NCI-H774 (cell line): Measurements from ENCODE around the gene MOB2.

Experiments
- DNase-seq: peaks from one replicate; lab custom pipeline; 2025; lab: John Stamatoyannopoulos, UW

The MOB2 gene

DNA sequence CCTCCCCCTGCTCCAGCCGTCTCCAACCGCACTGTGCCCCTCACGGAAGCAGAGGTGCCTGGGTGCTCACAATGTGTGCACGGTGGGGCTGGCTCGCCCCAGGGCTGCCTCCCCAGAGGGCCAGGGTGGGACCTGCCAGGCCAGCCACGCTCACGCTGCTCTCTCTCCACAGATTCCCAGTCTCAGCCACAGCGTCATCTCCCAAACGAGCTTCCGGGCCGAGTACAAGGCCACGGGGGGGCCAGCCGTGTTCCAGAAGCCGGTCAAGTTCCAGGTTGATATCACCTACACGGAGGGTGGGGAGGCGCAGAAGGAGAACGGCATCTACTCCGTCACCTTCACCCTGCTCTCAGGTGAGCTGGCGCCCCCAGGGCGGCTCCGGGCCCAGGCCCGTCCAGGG is 30.4 kb downstream of the MOB2 start:
- DNase-seq = no peak

DNA sequence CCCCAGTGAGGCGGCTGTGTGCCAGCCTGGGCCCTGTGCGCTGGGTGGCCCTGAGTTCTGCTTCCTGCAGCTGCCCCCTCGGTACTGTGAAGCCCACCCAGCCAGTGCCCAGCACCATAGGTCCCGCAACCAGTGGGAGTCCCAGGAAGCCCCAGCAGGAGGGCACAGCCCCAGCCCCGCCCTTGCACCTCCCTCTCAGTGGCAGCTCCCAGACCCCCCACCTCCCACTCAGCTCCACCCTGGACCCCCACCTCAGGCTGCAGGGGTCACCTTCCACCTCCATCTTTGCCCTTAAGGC is 30.9 kb downstream of the MOB2 start:
- DNase-seq = no peak

DNA sequence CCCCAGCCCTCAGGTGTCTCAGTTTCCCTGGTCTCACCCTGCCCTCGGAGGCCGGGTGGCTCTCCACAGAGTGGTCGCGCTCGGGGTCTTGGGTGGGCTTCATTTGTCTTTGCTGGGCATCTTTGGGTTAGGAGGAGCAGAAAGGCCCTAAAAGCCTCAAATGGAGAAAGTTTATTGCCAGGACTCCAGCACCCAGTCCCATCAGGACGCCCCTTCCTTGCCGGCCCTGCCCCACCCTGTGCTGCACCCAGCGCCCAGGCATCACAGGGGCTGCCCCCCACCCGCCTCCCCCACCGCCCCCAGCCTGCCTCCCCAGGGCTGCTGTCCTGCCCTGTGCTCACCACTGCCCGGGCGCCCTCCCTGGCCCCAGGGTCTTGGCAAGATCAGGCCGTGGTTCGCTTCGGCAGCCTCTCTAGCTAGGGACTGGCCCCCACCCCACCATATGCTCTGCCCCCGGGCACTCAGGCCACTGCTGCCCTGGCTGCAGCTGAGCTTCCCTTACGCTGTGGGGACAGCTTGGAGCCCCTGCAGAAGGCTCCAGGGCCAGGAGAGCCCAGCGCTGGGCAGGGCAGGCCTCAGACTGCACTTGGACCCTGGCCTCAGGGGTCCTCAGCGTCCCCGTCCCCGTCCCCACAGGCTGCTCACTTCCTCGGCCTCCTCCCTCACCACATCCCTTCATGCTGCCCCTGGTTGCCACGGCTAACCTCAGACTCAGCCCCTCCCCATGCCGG is 31.4 kb downstream of the MOB2 start:
- no peak for DNase-seq

DNA sequence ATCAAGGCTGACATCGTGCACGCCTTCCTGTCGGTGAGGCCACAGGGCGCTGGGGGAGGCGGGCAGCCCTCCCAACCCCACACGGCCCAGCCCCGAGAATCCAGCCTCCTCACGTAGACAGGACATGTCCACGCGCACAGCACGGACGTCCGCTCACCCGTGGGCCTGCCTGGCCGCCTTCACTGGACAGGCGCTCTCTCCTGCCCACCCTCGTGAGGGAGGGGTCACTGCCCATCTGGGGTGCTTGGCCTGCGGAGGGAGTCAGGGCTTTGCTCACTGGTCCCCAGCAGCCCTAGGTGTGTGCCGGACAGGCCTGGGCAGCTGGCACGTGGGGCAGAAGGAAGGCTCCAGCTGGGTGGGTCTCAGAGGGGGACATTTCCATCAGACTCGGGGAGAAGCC is 32.0 kb downstream of the MOB2 start:
- no peak for DNase-seq

DNA sequence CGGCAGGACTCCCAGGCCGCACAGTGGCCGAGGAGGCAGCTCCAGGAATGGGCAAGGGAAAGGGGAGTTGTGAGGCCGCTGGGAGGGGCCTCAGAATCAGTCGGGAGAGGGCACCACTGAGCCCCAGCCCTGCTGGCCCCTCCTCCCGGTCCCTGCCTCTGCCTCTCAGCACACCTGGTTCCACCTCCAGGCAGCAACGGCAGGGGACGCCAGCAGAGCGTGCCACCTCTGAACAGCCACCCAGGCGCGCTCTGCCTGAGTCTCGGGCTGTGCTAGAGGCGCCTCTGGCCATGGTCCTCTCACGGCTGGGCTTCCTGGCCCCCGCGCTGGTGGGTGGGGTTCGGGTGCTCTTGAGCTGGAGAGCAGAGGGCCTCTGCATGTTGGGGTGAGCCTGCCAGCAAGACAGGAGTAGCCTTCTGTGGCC is 33.0 kb downstream of the MOB2 start:
- peak; percentile 63 for DNase-seq

DNA sequence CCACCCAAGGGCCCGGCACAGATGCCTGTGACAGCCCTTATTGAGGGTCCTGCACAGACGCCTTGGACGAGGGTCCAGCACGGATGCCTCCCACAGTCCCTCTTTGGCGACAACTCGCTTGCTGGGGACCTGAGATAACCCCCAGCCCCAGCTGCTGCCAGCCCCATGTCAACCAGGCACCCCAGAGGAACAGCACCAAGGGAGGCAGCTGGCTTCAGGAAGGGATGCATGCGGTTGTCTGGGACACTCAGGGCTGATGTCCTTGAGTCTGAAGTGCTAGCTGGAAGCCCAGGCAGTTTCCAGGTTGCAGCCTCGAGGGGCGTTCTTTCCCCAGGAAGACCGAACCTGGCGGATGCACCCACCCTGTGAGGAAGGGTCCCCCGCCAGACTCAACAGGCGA is 33.8 kb downstream of the MOB2 start:
- no peak for DNase-seq

DNA sequence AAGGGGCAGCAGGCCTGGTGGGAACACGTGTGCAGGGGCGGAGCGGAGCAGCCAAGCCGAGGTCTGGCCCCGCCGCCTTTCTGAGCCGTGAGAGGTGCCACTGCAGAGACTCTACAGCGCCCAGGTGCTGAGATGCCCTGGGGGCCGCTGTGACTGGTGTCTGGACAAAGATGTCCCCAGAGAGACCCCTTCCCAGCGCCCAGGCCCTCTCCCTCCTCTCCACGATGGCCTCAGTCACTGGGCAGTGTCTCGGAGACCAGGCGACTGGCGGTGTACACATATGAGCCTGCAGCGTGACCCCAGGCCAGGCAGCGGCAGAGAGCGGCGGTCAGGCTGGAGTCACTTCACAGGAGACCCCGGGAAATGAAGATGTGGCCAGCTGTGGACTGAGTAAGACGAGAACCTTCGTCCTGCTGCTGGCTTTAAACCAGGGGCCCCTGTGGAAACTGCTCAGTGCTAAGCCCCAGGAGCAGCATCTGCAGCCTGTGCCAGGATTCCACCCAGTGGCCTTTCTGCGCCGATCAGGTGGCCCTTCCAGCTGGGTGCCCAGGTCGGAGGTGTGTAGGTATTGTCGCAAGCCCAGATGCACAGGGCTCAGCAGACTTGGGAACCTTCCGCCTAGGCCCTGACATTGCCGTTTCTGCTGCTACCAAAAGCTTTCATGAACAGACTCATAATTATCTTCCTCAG is 34.7 kb downstream of the MOB2 start:
- no peak for DNase-seq

DNA sequence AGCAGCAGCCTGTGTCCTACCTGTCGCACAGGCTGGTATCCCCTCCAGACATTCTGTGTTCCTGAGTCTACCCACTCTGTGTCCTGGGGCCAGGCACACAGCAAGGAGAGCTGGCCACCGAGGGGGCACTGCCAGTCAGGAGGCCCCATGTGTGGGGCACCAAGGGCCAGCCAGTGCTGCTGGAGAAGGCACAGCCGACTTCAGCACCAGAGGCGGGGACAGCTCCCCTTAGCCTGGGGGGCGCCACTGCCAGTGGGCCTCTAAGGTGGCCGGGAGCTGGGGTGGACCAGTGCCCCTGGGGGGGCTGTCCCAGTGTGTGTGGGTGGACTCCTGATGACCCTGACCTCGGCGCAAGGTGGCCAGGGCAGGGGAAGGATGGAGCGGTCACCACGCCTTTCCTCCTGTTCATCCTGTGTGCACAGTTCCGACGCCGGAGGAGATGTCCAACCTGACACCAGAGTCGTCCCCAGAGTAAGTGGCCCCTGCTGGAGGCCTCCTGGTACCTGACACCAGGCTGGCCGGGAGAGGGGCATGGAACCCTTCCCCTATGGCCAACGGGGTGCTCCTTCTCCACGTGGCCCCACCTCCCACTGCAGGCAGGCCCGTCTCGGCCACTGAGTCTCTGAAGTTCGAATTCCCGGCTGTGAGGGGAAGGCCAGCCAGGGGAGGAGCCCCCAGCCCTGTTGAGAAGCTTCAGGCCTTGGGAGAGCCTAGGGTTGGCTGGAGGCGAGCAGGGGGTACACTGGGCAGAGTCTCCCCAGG is 35.4 kb downstream of the MOB2 start:
- DNase-seq = no peak

DNA sequence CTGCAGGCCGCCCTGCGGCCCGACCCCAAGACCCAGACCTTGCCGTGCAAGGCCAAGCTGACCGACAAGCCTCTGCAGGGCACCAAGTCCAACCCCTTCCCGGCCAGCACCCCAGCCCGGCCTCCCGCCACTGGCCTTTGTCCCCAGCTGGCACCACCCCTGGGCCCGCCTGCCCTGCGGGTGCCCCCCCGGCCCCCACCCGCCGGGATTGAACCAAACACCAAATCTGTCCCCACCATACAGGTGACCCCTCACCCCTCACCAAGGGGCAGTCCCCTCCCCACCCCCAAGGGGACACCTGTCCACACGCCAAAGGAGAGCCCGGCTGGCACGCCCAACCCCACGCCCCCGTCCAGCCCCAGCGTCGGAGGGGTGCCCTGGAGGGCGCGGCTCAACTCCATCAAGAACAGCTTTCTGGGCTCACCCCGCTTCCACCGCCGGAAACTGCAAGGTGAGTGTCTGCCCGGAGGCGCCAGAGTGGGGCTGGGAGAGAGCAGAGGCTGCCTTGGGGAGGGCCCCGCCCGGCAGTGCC is 36.2 kb downstream of the MOB2 start:
- DNase-seq = no peak

DNA sequence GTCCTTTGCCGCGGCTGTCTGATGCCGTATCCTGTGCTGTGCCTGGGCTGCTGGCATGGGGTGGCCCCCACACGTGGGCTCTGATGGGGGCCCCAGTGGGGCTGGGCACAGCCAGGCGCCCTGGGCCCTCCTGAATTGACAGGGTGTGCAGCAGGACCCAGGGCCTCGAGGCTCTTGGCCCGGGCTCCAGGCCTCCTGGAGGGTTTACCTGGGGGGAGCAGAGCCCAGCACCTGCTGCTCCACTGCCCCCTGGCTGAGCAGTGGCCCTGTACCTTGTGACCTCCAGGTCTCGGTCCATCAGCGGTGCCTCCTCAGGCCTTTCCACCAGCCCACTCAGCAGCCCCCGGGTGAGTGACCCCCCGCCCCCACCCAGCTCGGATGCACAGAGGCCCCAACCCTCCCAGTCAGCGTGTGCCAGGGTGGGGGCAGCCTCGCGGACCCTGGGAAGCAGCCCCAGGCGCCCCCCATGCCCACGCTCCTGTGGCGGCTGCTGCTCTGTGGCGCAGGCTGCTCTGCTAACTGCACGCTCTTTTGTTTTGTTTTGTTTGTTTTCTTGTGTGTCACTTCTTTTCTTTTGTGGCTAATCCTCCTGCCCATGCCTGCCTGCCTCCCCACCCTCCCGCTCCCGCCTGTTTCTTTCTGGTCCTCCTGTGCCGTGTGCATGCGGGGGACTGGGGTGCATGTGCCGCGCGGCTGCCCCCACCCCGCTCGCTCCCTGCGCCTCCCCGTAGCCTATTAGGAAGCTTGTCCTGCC is 36.9 kb downstream of the MOB2 start:
- peak; percentile 28 for DNase-seq

DNA sequence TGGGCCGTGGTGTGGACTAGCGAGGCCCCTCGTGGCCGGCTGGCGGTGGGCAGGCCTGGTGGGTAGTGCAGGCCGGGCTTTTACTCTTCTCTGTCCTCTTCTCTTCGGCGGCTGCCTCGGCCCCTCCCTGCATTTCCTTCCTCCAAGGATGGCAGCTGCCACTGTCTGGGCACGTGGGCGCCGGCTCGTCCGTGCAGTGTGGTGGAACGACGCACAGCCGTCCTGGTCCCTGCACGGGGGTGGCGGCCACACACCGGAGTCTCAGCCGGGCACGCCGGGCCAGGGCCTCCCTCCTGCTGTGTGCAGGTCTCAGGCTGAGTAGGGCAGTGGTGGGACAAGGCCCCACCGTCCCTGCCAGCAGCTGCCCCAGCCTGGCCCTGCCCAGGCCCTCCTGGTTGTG is 37.7 kb downstream of the MOB2 start:
- DNase-seq = no peak

DNA sequence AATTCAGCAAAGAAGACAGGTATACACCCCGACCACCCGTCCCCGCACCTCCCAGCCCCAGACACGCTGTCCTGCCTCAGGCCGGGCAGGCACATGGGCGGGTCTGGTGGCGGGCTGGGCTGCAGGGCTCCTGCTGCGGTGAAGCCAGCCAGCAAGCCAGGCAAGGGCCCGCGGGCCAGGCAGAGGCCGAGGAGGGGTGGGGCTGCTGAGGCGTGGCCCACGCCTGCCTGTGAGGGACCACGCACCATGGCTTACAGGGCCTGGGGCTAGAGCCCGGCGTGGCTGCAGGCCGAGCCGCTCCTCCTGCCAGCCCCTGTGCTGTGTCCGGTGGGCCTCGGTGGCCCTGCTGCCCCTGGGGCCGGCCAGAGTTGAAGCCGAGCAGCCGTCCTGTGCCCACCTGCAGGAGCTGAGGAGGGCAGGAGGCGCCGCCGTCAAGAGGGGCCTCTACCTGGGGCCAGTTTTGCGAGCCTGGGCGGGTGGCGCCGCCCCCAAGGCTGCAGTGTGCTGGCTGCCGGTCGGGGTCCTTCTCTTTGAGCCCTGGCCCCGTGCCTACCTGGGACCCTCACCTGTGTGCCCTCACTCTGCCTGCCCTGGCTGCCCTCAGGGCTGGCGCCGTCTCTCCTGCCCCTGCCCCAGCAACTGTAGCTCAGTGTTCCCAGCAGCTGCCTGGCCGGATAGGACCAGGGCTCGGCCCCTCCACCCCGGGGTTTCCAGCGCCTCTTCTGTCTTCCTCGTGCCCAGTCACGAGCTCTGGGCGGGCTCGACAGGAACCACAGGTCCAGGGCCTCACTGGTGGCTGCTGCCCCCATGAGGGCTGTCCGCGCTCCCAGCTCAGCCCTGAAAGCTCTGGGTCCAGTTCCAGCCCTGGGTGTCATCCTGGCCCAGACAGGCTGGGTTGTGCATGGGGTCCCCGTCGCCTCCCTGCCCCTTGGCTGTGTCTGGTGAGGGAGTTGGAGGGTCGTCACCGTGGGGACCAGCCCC is 38.4 kb downstream of the MOB2 start:
- no peak for DNase-seq

DNA sequence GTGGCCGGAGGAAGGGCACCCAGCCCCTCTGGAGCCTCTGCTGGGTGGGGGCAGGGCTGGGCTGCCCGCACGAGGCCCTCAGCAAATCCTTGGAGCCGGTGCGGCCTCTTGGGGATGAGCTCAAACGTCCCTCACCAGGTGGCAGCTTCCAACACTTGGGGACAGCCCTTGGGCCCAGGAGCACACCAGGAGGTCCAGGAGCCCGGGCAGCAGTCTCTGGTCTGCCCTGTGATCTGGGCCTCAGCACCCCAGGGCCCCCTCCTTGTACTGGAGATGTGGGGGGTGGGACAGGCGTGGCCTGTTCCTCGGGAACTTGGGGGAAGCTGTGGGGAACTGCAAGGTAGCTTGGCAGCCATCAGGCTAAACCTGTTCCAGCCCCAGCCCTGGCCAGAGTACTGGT is 40.0 kb downstream of the MOB2 start:
- no peak for DNase-seq

DNA sequence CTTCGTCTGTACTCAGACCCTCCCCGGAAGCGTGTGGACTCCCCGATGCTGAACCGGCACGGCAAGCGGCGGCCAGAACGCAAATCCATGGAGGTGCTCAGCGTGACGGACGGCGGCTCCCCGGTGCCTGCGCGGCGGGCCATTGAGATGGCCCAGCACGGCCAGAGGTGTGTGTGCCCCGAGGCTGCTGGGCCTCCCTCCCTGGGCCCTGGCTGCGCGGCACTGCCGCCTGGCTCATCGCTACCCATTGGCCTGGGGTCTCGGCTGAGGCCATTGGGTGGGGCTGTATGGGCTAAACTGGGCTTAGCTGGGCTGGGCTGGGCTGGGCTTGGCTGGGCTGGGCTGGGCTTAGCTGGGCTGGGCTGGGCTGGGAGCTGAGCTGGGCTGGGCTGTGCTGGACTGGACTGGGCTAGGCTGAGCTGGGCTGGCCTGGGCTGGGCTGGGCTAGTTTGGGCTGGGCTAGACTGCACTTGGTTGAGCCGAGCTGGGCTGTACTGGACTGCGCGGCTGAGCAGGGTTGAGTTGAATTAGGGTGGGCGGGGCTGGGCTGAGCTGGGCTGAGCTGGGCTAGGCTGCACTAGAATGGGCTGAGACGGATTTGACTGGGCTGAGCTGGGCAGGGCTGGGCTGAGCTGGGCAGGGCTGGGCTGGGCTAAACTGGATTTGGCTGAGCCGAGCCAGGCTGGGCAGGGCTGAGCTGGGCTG is 40.7 kb downstream of the MOB2 start:
- DNase-seq = no peak

DNA sequence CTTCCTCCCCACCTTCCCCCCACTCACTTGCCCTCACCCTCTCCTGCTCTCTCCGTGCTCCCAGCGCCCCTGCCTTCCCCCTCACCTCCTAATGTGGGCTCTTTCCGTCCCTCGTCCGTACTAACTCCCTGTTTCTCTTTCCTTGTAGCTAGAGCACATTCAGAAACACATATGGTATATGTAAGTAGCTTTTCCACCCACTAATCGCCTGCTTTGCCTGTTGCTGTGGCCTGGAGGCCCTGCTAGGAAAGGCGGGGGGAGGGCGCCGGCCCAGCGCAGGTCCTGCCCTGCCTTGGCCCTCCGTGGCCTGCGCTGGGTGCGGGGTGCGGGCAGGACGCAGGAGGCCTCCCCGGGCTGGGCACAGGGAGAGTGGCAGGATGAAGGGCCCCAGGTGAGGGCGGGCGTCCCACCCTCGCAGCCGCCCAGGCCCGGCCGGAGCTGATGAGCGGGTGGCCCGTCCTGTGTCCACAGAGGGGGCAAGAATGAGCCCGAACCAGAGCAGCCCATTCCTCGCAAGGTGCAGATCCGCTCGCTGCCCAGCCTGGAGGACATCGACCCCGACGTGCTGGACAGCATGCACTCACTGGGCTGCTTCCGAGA is 41.7 kb downstream of the MOB2 start:
- DNase-seq = no peak

DNA sequence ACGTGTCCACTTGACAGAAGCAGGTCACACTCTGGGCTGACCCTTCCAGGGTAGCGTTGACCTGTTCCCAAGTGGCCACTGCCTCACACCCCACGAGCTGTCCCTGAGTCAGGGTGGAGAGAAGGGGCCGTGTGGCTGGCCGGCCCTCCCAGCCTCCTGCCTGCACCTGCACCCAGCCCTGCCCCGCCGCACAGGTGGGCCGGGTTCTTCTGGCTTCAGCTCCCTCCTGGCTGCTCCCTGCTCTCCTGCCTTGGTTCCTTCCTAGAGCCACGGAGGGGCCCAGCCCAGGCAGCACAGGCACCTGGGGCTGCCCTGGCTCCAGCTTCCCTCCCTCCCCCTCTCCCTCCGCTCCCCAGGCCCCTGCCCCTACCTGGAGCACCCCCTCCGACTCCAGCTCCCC is 42.3 kb downstream of the MOB2 start:
- no peak for DNase-seq

DNA sequence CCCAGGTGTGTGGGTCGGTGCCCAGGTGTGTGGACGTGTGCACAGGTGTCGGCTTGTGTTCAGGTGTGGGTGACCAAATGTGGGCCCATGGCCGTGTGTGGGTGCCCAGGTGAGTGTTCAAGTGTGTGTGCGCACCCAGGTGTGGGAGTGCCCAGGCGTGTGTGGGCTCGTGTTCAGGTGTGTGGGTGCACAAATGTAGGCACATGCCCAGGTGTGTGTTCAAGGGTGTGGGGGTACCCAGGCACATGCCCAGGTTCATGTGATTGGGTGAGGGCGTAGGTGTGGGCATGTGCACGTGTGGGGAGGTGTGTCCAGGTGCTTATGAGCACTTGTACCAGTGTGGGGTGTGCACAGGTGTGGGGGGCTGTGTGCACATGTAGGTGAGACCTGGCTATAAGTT is 42.8 kb downstream of the MOB2 start:
- DNase-seq = no peak

DNA sequence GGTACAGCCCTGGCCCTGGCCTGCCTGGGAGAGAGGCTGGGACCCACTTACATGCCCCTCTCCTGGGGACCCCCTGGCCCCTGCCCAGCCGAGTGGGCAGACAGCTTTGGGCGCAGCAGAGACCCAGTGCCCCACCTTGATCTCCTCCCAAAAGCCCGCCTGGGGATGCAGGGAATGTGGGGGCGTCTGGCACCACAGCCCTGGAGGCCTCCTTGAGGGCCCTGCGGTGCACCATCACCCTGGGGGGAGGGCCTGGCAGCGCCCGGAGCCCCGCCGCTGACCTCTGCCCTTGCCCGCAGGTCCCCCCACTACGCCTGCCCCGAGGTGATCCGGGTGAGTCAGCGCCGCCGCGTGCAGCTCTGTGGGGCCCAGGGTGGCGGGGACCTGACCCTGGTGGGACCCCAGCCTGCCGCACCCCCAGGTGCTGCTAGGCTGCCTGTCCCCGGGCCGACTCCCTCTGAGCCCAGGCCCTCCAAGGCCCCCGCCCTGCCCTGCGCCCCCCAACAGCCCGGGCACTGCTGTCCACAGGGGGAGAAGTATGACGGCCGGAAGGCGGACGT is 43.7 kb downstream of the MOB2 start:
- DNase-seq = no peak

DNA sequence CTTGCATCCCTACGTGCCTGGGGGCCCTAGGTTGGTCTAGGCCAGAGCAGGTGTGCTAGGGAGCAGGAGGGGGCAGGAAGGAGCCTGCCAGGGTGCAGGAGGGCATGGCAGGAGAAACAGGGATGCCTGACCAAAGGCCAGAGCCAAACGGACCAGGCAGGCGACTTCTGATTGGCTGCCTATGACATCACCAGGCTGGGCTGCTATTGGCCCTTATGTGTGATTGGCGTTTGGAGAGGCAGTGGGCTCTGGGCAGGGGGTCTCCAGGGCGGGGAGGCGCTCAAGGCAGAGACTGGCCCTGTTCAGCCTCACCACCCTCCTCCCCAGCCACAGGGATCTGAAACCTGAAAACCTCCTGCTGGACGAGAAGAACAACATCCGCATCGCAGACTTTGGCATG is 44.4 kb downstream of the MOB2 start:
- no peak for DNase-seq

DNA sequence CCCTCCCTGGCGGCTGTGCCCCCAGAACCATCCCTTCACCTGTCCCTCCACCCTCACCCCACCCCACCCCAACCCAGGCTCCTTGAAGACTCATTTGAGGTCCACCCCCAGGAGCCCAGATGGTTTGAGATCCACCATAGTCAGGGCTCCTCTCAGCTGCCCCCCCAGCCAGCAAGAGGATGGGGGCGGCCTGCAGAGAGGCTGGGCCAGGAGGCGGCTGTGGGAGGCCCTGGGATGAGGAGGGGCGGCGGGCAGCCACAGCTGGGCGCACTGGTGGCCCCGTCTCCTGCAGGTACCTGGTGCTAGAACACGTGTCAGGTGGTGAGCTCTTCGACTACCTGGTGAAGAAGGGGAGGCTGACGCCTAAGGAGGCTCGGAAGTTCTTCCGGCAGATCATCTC is 46.1 kb downstream of the MOB2 start:
- no peak for DNase-seq
